GM12801 (cell line): ENCODE data around the gene FOXC1.

Experiments used
- CTCF ChIP-seq: IDR thresholded peaks from one replicate; pipeline ENCODE4 v1.5.1; 2011; ENCODE audit warnings: control low read depth; ENCODE audit not compliant: insufficient read length; ENCODE audit errors: extremely low read depth

FOXC1 gene

DNA sequence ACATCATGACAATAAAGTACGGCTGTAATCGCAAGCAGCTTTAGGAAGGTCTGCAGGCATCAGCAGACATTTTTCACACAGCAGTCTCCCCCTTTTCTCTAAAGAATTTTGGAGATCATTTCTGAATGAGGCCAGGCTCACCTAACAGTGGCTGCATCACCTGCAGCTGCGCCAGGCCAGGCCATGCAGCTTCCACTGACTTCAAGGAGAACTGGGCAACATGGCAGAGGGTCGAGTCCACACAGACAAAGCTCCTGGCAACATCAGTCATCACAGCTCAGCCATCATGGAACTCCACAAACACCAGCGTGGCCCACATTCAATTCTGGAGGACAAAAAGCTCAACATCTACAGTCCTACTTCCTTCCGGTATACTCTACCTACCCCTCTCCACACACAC is 17.8 kb upstream of the FOXC1 start:
- TF ChIP-seq CTCF = no peak

DNA sequence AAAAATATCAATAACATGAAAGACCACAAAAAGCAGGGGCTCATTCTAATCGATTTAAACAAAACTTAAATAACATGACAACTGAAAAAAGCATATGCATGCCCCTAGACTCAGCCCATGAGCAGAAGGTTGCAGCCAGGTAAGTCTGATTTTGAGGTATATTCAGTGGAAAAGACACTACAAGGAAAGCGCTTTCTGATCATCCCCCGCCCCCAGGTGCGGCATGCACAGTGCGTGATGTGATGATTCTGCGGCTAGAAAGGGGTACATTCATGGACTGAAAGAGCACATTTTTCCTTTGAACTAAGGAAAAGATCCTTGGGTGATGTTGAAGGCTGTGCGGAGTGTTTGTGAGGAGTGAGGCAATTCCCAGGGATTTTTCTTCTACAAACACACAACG is 16.9 kb upstream of the FOXC1 start:
- TF ChIP-seq CTCF = no peak

DNA sequence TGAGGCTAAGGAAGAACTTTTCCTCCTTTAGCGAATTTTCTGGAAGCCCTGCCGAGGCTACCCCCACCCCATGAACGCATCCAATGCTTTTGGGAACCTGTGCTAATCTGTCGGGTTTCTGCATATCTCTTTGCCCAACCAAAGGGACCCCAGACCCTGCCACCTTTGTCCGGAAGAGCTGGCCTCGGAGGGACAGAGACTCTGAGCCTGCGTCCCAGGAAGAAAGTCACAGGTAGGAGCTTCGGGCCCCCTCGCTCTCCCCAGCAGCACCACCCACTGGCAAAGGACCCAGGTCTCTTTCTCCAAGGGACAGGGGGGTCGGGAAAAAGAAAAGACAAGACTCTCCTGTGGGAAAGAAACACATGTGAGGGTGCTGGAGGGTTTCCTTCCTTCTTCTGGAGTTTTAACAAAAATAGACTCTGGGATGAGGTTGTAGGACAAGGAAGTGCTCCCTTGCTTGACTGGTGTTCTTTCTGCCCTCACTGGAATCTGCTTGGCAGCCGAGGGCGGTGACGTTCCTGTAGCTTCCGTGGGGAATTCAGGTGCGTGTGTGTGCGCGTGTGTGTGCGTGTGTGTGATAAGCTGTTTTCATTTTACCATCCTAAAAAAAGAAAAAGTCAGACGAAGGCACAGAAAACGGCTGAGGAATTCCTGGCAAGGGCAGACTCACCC is 16.3 kb upstream of the FOXC1 start:
- no peak for TF ChIP-seq CTCF

DNA sequence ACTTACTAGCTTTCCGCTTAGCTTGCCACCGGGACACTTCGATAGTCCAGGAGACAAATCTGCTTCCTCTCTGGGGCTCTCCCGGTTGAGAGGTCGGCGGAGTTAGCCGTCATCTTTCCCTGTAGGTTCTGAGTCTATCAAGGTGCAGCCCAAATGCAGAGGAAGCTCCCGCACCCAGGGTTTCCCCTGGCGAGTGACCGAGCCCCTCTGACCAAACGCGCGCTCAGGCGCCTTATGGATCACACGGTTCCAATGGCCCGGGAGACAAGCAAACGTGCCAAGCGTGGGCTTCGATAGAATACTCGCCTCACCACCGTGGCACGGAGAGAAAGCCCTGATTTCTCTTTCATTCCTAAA is 15.8 kb upstream of the FOXC1 start:
- TF ChIP-seq CTCF = no peak

- TF ChIP-seq CTCF = no peak
Measured at GRCh38 chr6:1594445-1595200, 15.1 kb upstream of the FOXC1 start.

- TF ChIP-seq CTCF = no peak
Measured at GRCh38 chr6:1595271-1596087, 14.2 kb upstream of the FOXC1 start.

- no peak for TF ChIP-seq CTCF
Measured at GRCh38 chr6:1596088-1596852, 13.4 kb upstream of the FOXC1 start.
